ENCODE measurements around the gene CUL9. TPM values are rescaled to one million over a fixed set of nuclear protein-coding genes. Genes with fewer than 3 reads are reported as not detected.

Gene CUL9
- total RNA-seq, 1 donor from 2014 or later: 14.1 TPM

DNA sequence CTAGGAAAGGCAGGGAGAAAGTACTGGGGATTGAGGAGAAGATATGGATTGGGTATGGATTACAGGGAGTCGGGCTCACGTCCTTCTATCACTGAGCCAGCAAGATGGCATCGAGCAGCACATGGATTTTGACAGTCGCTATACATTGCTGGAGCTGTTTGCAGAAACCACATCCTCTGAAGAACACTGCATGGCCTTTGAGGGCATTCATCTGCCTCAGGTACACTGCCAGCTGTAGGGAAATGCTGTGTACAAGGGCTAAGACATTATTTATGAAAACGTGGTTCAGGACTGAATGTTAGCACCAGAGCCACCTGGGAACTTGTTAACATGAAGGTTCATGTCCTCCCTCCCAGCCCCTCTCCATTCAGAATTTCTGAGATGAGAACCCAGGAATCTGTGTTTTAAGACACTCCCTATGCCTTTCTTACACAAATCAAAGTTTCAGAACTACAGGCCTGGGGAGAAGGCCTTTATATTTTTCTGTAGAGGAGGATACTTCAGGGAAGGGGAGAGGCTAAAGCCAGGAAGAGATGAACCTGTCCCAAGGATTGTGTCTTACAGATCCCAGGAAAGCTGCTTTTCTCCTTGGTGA, 3.5 kb downstream of the CUL9 start:
- H3K27me3 Mint-ChIP-seq (ENCODE audit: insufficient read depth, low read depth): peaks cover 7% of the 10 kb centered on the region
- Histone ChIP-seq H2AFZ (replicated peaks) (no peak overlapping the region), H3K9ac (no peak overlapping the region), H3K4me1 (no peaks in the 10 kb centered on the region), H3K79me2 (ENCODE audit: low read depth) (no peaks in the 10 kb centered on the region), H3F3A (ENCODE audit: low read depth) (peaks cover 29% of the 10 kb centered on the region), H3K36me3 (peaks cover 3% of the 10 kb centered on the region), H3K27me3 (no peaks in the 10 kb centered on the region), H3K27ac (no peak overlapping the region), H4K20me1 (ENCODE audit: low read depth) (no peaks in the 10 kb centered on the region), H3K4me3 (no peak overlapping the region), H3K4me2 (no peak overlapping the region), H3K9me3 (ENCODE audit: low read depth) (no peaks in the 10 kb centered on the region)
- H3K36me3 Mint-ChIP-seq: peaks cover 16% of the 10 kb centered on the region
- H3K4me3 Mint-ChIP-seq: no peak overlapping the region
- H3K9me3 Mint-ChIP-seq: no peaks in the 10 kb centered on the region
- H3K27ac Mint-ChIP-seq: no peak overlapping the region
- peaks cover 20% of the 10 kb centered on the region for H3K4me1 Mint-ChIP-seq
- TF ChIP-seq CTCF (IDR thresholded peaks at IDR 0.05): no peak
- TF ChIP-seq EZH2 (IDR thresholded peaks at IDR 0.05): no peak
- no peak for TF ChIP-seq EZH2phosphoT487 (IDR thresholded peaks at IDR 0.05)
- DNase-seq (ENCODE audit: low spot score): no peak

- peaks cover 7% of the 10 kb centered on the region for H3K27me3 Mint-ChIP-seq (ENCODE audit: insufficient read depth, low read depth)
- H3K9me3 Mint-ChIP-seq: no peaks in the 10 kb centered on the region
- Histone ChIP-seq H3K4me1 (no peaks in the 10 kb centered on the region), H3K4me2 (no peak overlapping the region), H3K4me3 (no peak overlapping the region), H3K27me3 (no peaks in the 10 kb centered on the region), H3K36me3 (peaks cover 3% of the 10 kb centered on the region), H3K79me2 (ENCODE audit: low read depth) (no peaks in the 10 kb centered on the region), H3K9me3 (ENCODE audit: low read depth) (no peaks in the 10 kb centered on the region), H3K27ac (no peak overlapping the region), H4K20me1 (ENCODE audit: low read depth) (no peaks in the 10 kb centered on the region), H3F3A (ENCODE audit: low read depth) (peaks cover 23% of the 10 kb centered on the region), H3K9ac (no peak overlapping the region), H2AFZ (replicated peaks) (no peak overlapping the region)
- peaks cover 16% of the 10 kb centered on the region for H3K36me3 Mint-ChIP-seq
- no peak overlapping the region for H3K27ac Mint-ChIP-seq
- no peak overlapping the region for H3K4me3 Mint-ChIP-seq
- no peak for TF ChIP-seq EZH2 (IDR thresholded peaks at IDR 0.05)
- TF ChIP-seq CTCF (IDR thresholded peaks at IDR 0.05): no peak
- no peak for TF ChIP-seq EZH2phosphoT487 (IDR thresholded peaks at IDR 0.05)
- peaks cover 19% of the 10 kb centered on the region for H3K4me1 Mint-ChIP-seq
- DNase-seq (ENCODE audit: low spot score): no peak
These were observed 4.0 kb downstream of the CUL9 start for GRCh38 chr6:43186019-43186418.

GRCh38 chr6:43186706-43187105, 4.7 kb downstream of the CUL9 start:
- DNase-seq (ENCODE audit: low spot score): no peak
- no peaks in the 10 kb centered on the region for H3K4me1 ChIP-seq
- H3K27me3 ChIP-seq: no peaks in the 10 kb centered on the region
- no peak overlapping the region for H3K4me3 Mint-ChIP-seq
- no peaks in the 10 kb centered on the region for H4K20me1 ChIP-seq (ENCODE audit: low read depth)
- H3K27me3 Mint-ChIP-seq (ENCODE audit: insufficient read depth, low read depth): peaks cover 4% of the 10 kb centered on the region
- no peaks in the 10 kb centered on the region for H3K9me3 Mint-ChIP-seq
- H3K36me3 Mint-ChIP-seq: peaks cover 16% of the 10 kb centered on the region
- H3K79me2 ChIP-seq (ENCODE audit: low read depth): no peaks in the 10 kb centered on the region
- no peak overlapping the region for H3K27ac Mint-ChIP-seq
- H2AFZ ChIP-seq (replicated peaks): no peak overlapping the region
- TF ChIP-seq CTCF (IDR thresholded peaks at IDR 0.05) (no peak), EZH2phosphoT487 (IDR thresholded peaks at IDR 0.05) (no peak), EZH2 (IDR thresholded peaks at IDR 0.05) (no peak)
- peaks cover 16% of the 10 kb centered on the region for H3F3A ChIP-seq (ENCODE audit: low read depth)
- peaks cover 3% of the 10 kb centered on the region for H3K36me3 ChIP-seq
- no peaks in the 10 kb centered on the region for H3K9me3 ChIP-seq (ENCODE audit: low read depth)
- no peak overlapping the region for H3K9ac ChIP-seq
- no peak overlapping the region for H3K4me3 ChIP-seq
- peaks cover 12% of the 10 kb centered on the region for H3K4me1 Mint-ChIP-seq
- H3K4me2 ChIP-seq: no peak overlapping the region
- H3K27ac ChIP-seq: no peak overlapping the region

Measured in neural progenitor cell (in vitro differentiated cells).